Stimulated activated CD8-positive, alpha-beta memory T cell treated with anti-CD3 and anti-CD28 coated beads, Interleukin-2, amount 100 ng/mL, for 48 hours (primary cell): Measurements from ENCODE around the gene NAA38.

Source experiments
- DNase-seq, 2 donors: peaks; one replicate each; pipeline ENCODE4 v3.0.0-alpha.2; 2020; ENCODE audit warnings: low read depth in 2 of 2

Gene NAA38

GRCh38 chr17:7852919-7853690 lies 4.3 kb downstream of the NAA38 start:
- DNase-seq, result no peak

- no peak for DNase-seq
These were observed 5.1 kb downstream of the NAA38 start for GRCh38 chr17:7852262-7852670.

GRCh38 chr17:7851438-7852261 lies 5.7 kb downstream of the NAA38 start:
- DNase-seq, result peak; percentile 89 to 90

GRCh38 chr17:7850701-7851437 lies 6.5 kb downstream of the NAA38 start:
- no peak for DNase-seq

- DNase-seq, result no peak
These were observed 7.4 kb downstream of the NAA38 start for GRCh38 chr17:7849751-7850504.

- DNase-seq, result no peak
These were observed 8.1 kb downstream of the NAA38 start for GRCh38 chr17:7849130-7849750.

- no peak for DNase-seq
These were observed 8.6 kb downstream of the NAA38 start for GRCh38 chr17:7848739-7849129.

- no peak for DNase-seq
These were observed 9.2 kb downstream of the NAA38 start for GRCh38 chr17:7848131-7848579.

- DNase-seq, result no peak
These were observed 10.3 kb downstream of the NAA38 start for GRCh38 chr17:7846765-7847661.

GRCh38 chr17:7846063-7846735 lies 11.2 kb downstream of the NAA38 start:
- no peak for DNase-seq

- DNase-seq, result no peak
These were observed 11.8 kb downstream of the NAA38 start for GRCh38 chr17:7845359-7846062.

GRCh38 chr17:7844292-7845154 lies 12.8 kb downstream of the NAA38 start:
- DNase-seq, result peak; percentile 76 to 77

GRCh38 chr17:7843536-7844291 lies 13.6 kb downstream of the NAA38 start:
- peak; percentile 81 to 90 for DNase-seq

GRCh38 chr17:7843257-7843535 lies 14.2 kb downstream of the NAA38 start:
- DNase-seq, result peak in 1 of 2 donors; percentile 39

GRCh38 chr17:7842380-7843256 lies 14.7 kb downstream of the NAA38 start:
- DNase-seq, result peak; percentile 92 to 93

- DNase-seq, result peak; percentile 79 to 81
These were observed 15.4 kb downstream of the NAA38 start for GRCh38 chr17:7841915-7842379.
